ENCODE results near the gene CCDC177.
A peak's percentile ranks its signal among the peaks of the same experiment; 100 is the strongest.

The CCDC177 gene

GRCh38 chr14:69574263-69574953 lies at the start of gene CCDC177:
Gene CCDC177 (minus strand): TSS chr14:69574871. CDS start chr14:69573622, 1,249 bp downstream.
- H3K27ac Mint-ChIP-seq: no peak within 1 kb of the TSS
- no peaks in the 10 kb centered on the region for H3K36me3 Mint-ChIP-seq (ENCODE audit: low read depth)
- peaks cover 57% of the 10 kb centered on the region for H3K27me3 Mint-ChIP-seq
- no peaks in the 10 kb centered on the region for H3K9me3 Mint-ChIP-seq
- peaks cover 13% of the 10 kb centered on the region for H3K4me1 Mint-ChIP-seq
- DNase-seq: peak; percentile 80
- peak; percentile 67 for ATAC-seq
- peak within 1 kb of the TSS; percentile 79 for H3K4me3 Mint-ChIP-seq

DNA sequence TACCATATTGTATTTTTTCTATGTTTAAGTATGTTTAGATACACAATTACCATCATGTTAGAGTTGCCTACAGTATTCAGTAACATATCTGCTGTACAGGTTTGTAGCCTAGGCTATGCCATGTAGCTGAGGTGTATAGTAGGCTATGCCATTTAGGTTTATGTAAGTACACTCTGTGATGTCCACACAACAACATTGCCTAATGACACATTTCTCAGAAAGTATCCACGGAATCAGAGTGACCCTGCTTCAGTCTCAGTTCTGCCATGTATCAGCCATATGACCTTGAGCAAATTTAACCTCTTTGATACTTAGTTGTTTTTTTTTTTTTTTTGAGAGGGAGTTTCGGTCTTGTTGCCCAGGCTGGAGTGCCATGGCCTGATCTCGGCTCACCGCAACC lies 49.5 kb upstream of the CCDC177 start:
- no peak overlapping the region for H3K4me3 Mint-ChIP-seq

GRCh38 chr14:69620981-69621380 lies 46.3 kb upstream of the CCDC177 start:
- H3K27me3 Mint-ChIP-seq: no peaks in the 10 kb centered on the region
- peak overlapping the region; percentile 47 for H3K4me3 Mint-ChIP-seq
- H3K36me3 Mint-ChIP-seq (ENCODE audit: low read depth): peaks cover 24% of the 10 kb centered on the region
- H3K9me3 Mint-ChIP-seq: no peaks in the 10 kb centered on the region
- H3K27ac Mint-ChIP-seq: peak overlapping the region; percentile 88
- DNase-seq: no peak
- no peak for ATAC-seq
- peaks cover 97% of the 10 kb centered on the region for H3K4me1 Mint-ChIP-seq

More for the DNA sequence above, 49.5 kb upstream of the CCDC177 start:
- DNase-seq (no peak), ATAC-seq (no peak)
- Mint-ChIP-seq H3K27ac (peak overlapping the region; percentile 85), H3K36me3 (ENCODE audit: low read depth) (peaks cover 18% of the 10 kb centered on the region), H3K9me3 (no peaks in the 10 kb centered on the region), H3K4me1 (peaks cover 95% of the 10 kb centered on the region), H3K27me3 (no peaks in the 10 kb centered on the region)

DNA sequence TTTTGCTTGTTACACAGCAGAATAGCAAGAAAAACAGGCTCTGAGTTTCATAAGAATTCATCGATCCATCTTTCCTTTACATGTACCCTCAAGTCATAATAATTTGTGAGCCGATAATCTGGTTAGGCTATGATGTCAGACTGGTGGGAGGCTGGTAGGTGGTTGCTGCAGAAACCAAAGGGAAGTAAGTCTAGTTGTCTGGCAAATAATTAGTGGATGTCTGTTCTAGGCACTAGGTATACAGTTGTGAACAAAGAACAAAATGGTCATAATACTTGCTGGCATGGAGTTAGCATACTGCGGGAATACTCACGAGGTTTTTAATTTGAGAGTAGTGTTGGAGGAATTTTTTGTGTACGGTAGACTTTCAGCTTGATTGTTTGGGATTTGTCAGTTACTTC lies 45.5 kb upstream of the CCDC177 start:
- Mint-ChIP-seq H3K9me3 (no peaks in the 10 kb centered on the region), H3K27ac (peak overlapping the region; percentile 88), H3K27me3 (no peaks in the 10 kb centered on the region), H3K36me3 (ENCODE audit: low read depth) (peaks cover 28% of the 10 kb centered on the region), H3K4me1 (peaks cover 97% of the 10 kb centered on the region), H3K4me3 (peak overlapping the region; percentile 47)
- ATAC-seq: no peak
- no peak for DNase-seq

DNA sequence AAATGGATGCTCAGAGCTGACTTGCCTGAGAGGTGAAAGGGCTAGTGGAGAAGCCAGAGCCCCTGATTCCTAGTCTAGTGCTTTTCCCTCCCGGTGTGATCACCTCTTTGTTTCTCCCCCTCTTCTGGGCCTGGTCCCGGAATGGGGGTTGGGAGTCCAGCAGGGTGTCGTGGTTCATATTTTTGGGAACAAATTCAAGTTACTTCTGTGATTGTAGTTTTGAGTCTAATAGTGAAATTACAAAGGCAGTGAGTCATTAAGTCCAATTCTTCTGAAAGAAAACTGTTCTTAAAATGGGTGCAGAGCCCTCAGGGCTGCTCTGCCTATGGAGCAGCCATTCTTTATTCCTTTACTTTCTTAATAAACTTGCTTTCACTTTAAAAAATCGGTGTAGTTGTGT lies 44.3 kb upstream of the CCDC177 start:
- no peaks in the 10 kb centered on the region for H3K9me3 Mint-ChIP-seq
- peak overlapping the region; percentile 88 for H3K27ac Mint-ChIP-seq
- peaks cover 97% of the 10 kb centered on the region for H3K4me1 Mint-ChIP-seq
- ATAC-seq (no peak), DNase-seq (no peak)
- no peaks in the 10 kb centered on the region for H3K27me3 Mint-ChIP-seq
- peaks cover 28% of the 10 kb centered on the region for H3K36me3 Mint-ChIP-seq (ENCODE audit: low read depth)
- peak overlapping the region; percentile 48 for H3K4me3 Mint-ChIP-seq

- ATAC-seq (no peak), DNase-seq (no peak)
- Mint-ChIP-seq H3K4me1 (peaks cover 99% of the 10 kb centered on the region), H3K9me3 (no peaks in the 10 kb centered on the region), H3K27me3 (no peaks in the 10 kb centered on the region), H3K4me3 (no peak overlapping the region), H3K36me3 (ENCODE audit: low read depth) (peaks cover 25% of the 10 kb centered on the region), H3K27ac (peak overlapping the region; percentile 88)
These were observed 43.1 kb upstream of the CCDC177 start for GRCh38 chr14:69617796-69618195.

- ATAC-seq (no peak), DNase-seq (no peak)
- H3K9me3 Mint-ChIP-seq: no peaks in the 10 kb centered on the region
- H3K4me1 Mint-ChIP-seq: peaks cover 90% of the 10 kb centered on the region
- no peaks in the 10 kb centered on the region for H3K27me3 Mint-ChIP-seq
- peak overlapping the region; percentile 96 for H3K4me3 Mint-ChIP-seq
- H3K27ac Mint-ChIP-seq: peak overlapping the region; percentile 97
- H3K36me3 Mint-ChIP-seq (ENCODE audit: low read depth): peaks cover 18% of the 10 kb centered on the region
These were observed 41.7 kb upstream of the CCDC177 start for GRCh38 chr14:69616408-69616773.

- no peak for DNase-seq
- no peaks in the 10 kb centered on the region for H3K9me3 Mint-ChIP-seq
- peaks cover 18% of the 10 kb centered on the region for H3K36me3 Mint-ChIP-seq (ENCODE audit: low read depth)
These were observed 41.1 kb upstream of the CCDC177 start for GRCh38 chr14:69615496-69616407.

DNA sequence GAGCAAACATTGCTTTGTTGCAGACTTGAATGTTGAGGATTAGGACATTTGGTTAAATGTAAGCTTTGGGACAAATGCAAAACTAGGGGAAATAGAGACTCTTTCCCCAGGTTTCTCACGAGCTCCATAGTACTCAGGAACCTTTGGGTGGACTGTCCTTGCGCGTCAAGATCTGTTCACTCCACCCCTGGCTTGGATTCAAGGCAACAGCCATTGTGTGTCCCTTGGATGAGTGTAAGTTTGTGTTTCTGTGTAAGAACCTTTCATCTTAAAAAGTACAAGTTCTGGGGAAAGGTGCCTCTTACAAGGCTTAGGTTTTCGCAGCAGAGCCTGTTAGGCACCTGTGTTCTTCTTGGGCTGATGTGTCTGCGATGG lies 40.4 kb upstream of the CCDC177 start:
- DNase-seq: no peak
- no peak for ATAC-seq
- Mint-ChIP-seq H3K4me3 (peak overlapping the region; percentile 96), H3K9me3 (no peaks in the 10 kb centered on the region), H3K27ac (peak overlapping the region; percentile 97), H3K27me3 (no peaks in the 10 kb centered on the region), H3K36me3 (ENCODE audit: low read depth) (peaks cover 18% of the 10 kb centered on the region), H3K4me1 (peaks cover 86% of the 10 kb centered on the region)

More at GRCh38 chr14:69615496-69616407, 41.1 kb upstream of the CCDC177 start:
- Mint-ChIP-seq H3K27me3 (no peaks in the 10 kb centered on the region), H3K4me3 (peak overlapping the region; percentile 96), H3K4me1 (peaks cover 87% of the 10 kb centered on the region), H3K27ac (peak overlapping the region; percentile 97)
- peak; percentile 31 for ATAC-seq

GRCh38 chr14:69614592-69614991 lies 39.9 kb upstream of the CCDC177 start:
- no peak for ATAC-seq

DNA sequence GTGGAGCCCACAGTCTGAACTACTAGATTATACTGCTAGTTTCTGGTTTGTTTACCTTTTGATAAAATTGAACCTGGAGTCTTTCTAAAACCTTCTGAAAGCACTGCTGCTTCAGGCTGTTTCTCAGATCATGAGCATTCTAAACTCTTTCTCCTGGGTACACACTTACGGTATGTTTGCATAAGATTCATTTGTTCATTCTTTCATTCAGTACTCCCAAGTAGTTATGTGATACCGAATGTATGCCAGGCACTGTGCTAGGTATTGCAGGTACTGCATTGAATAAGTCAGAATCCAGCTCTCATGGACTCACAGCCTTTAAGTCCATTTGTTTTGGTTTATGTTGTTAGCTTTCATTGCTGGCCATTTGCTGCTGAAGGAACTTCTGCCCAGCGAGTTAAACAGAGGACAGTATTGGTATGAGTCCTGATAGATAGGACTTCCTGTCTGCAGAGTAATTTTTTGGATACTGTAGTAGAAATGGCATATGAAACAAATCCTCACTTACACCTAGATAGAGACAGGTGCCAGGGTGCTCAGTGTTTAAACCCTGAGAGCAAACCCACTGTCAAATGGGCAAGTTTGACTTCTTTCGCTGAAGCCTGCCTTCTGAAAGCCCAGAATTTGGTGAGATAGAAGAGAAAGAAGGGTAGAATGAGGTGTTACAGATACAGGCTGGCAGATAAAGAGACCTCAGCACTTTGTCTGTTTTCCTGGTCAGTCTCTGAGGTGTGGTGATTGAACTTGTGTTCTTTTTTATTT lies 38.8 kb upstream of the CCDC177 start:
- peak overlapping the region; percentile 96 for H3K4me3 Mint-ChIP-seq
- H3K4me1 Mint-ChIP-seq: peaks cover 75% of the 10 kb centered on the region
- DNase-seq (no peak), ATAC-seq (no peak)
- H3K9me3 Mint-ChIP-seq: no peaks in the 10 kb centered on the region
- H3K27ac Mint-ChIP-seq: peak overlapping the region; percentile 94
- peaks cover 11% of the 10 kb centered on the region for H3K36me3 Mint-ChIP-seq (ENCODE audit: low read depth)
- no peaks in the 10 kb centered on the region for H3K27me3 Mint-ChIP-seq

More at GRCh38 chr14:69614592-69614991, 39.9 kb upstream of the CCDC177 start:
- H3K27ac Mint-ChIP-seq: peak overlapping the region; percentile 97
- peaks cover 16% of the 10 kb centered on the region for H3K36me3 Mint-ChIP-seq (ENCODE audit: low read depth)
- no peak for DNase-seq
- H3K4me3 Mint-ChIP-seq: peak overlapping the region; percentile 96
- no peaks in the 10 kb centered on the region for H3K9me3 Mint-ChIP-seq
- no peaks in the 10 kb centered on the region for H3K27me3 Mint-ChIP-seq
- peaks cover 84% of the 10 kb centered on the region for H3K4me1 Mint-ChIP-seq

DNA sequence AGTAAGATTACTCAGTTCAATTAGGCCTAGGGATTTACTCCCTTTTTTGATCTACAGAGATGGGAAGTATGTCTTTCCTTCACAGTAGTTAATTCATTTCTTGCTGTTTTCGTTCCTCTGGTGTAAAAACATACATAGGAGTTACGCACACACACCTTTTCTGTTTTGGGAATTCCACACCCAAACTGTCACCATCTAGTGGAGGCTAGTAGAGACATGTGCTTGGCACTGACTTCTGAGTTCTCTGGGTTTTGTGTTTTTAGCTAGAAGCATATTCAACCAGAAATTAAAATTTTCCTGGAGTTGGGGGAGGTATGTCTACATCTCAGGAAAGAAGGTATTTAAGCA lies 38.1 kb upstream of the CCDC177 start:
- Mint-ChIP-seq H3K4me3 (peak overlapping the region; percentile 96), H3K36me3 (ENCODE audit: low read depth) (peaks cover 11% of the 10 kb centered on the region), H3K27ac (peak overlapping the region; percentile 94), H3K4me1 (peaks cover 68% of the 10 kb centered on the region), H3K27me3 (no peaks in the 10 kb centered on the region), H3K9me3 (no peaks in the 10 kb centered on the region)
- no peak for ATAC-seq
- DNase-seq: no peak

- DNase-seq (peak; percentile 50), ATAC-seq (peak; percentile 47)
- Mint-ChIP-seq H3K27me3 (no peaks in the 10 kb centered on the region), H3K4me3 (peak overlapping the region; percentile 96), H3K9me3 (no peaks in the 10 kb centered on the region), H3K4me1 (peaks cover 62% of the 10 kb centered on the region), H3K27ac (peak overlapping the region; percentile 94), H3K36me3 (ENCODE audit: low read depth) (peaks cover 11% of the 10 kb centered on the region)
These were observed 37.5 kb upstream of the CCDC177 start for GRCh38 chr14:69612014-69612782.
